ENCODE measurements around the gene ZCWPW2.

- TF ChIP-seq, protein P1, sequence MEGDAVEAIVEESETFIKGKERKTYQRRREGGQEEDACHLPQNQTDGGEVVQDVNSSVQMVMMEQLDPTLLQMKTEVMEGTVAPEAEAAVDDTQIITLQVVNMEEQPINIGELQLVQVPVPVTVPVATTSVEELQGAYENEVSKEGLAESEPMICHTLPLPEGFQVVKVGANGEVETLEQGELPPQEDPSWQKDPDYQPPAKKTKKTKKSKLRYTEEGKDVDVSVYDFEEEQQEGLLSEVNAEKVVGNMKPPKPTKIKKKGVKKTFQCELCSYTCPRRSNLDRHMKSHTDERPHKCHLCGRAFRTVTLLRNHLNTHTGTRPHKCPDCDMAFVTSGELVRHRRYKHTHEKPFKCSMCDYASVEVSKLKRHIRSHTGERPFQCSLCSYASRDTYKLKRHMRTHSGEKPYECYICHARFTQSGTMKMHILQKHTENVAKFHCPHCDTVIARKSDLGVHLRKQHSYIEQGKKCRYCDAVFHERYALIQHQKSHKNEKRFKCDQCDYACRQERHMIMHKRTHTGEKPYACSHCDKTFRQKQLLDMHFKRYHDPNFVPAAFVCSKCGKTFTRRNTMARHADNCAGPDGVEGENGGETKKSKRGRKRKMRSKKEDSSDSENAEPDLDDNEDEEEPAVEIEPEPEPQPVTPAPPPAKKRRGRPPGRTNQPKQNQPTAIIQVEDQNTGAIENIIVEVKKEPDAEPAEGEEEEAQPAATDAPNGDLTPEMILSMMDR (IDR thresholded peaks at IDR 0.05 in 8 of 11, conservative IDR thresholded peaks at IDR 0.05 in 3 of 11) = no peak
- TF ChIP-seq POLR2AphosphoS5 (IDR thresholded peaks at IDR 0.05) = no peak
- TF ChIP-seq POLR2A (IDR thresholded peaks at IDR 0.05) = no peak
Observed at GRCh38 chr3:28316226-28316625, 32.3 kb upstream of the ZCWPW2 start.

Measured in spleen (tissue), 7 donors.